IPS-NIHi7 (cell line): ENCODE results near the gene UPK3A.
"Not testable (repeated sequence)": the region's sequence is repeated elsewhere in the genome, so short reads cannot be mapped to it uniquely, and the experiment has no call there.

Experiments
- DNase-seq: peaks from one replicate; pipeline ENCODE4 v3.0.0; 2012; ENCODE audit warnings: mixed read lengths; ENCODE audit errors: extremely low spot score

The UPK3A gene

DNA sequence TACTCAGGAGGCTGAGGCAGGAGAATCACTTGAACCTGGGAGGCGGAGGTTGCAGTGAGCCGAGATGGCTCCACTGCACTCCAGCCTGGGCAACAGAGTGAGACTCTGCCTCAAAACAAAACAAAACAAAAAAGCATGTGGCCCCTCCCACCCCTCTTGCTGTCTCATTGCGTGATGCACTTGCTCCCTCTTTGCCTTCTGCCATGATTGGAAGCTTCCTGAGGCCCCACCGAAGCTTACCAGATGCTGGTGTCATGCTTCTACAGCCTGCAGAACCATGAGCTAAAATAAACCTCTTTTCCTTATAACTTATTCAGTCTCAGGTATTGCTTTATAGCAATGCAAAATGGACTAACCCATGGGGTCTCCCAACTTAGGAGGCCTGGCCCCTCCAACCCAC is 26.8 kb upstream of the UPK3A start:
- not testable (repeated sequence) for DNase-seq

GRCh38 chr22:45259754-45260394 is 24.9 kb upstream of the UPK3A start:
- DNase-seq = no peak

DNA sequence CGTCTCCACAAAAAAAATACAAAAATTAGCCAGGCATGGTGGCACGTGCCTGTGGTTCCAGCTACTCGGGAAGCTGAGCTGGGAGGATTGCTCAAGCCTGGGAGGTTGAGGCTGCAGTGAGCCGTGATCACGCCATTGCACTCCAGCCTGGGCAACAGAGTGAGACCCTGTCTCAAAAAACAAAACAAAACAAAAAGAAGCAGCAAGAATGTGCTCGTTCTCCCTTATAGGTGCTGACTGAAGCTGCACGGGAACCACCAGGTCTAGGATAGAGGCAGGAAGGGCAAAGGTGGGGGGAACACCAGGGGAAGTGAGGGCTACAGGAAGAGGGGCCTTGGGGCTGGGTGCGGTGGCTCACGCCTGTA is 24.4 kb upstream of the UPK3A start:
- DNase-seq = not testable (repeated sequence)

- no peak for DNase-seq
Measured at GRCh38 chr22:45261407-45262088, 23.2 kb upstream of the UPK3A start.

- no peak for DNase-seq
Measured at GRCh38 chr22:45262195-45262930, 22.4 kb upstream of the UPK3A start.

- DNase-seq = no peak
Measured at GRCh38 chr22:45262931-45263462, 21.8 kb upstream of the UPK3A start.

- DNase-seq = peak; percentile 90
Measured at GRCh38 chr22:45263463-45264269, 21.1 kb upstream of the UPK3A start.

GRCh38 chr22:45265535-45265934 is 19.2 kb upstream of the UPK3A start:
- no peak for DNase-seq

DNA sequence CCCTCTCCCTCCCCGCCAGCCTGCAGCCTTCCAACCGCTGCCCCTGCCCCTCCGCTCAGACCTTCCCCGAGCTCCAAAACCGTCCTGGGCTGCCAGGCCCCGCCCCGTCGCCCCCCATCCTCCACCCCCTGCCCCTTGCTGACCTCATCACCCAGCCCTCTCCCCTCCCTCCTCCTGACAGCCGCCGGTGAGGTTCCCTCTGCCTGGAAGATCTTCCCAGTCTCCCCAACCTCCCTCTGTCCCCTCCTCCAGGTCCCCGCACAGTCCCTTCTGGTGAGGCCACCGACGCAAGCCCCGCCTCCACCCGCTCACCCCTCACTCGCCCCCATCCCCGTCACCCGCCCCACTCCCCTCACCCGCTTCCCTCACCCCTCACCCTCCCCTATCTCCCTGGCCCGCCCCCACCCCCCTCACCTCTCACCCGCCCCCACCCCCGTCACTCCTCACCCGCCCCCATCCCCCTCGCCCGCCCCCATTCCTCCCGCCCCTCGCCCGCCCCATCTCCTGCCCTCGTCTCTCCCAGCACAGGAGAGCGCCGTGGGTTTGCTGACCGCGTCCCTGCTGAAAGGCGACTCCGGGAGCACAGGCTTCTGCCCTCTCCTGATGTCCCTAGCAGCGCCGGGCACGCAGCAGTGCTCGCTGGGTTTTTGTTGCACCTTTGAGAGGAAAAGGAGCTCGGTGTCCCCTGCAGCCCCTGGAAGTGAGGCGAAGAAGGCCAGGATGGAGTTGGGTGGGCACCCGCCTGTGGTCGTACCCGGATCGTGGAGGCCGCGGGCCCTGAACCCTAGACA is 16.4 kb upstream of the UPK3A start:
- peak; percentile 84 for DNase-seq

- peak; percentile 76 for DNase-seq
Measured at GRCh38 chr22:45268958-45269844, 15.5 kb upstream of the UPK3A start.

GRCh38 chr22:45270095-45271020 is 14.4 kb upstream of the UPK3A start:
- no peak for DNase-seq

DNA sequence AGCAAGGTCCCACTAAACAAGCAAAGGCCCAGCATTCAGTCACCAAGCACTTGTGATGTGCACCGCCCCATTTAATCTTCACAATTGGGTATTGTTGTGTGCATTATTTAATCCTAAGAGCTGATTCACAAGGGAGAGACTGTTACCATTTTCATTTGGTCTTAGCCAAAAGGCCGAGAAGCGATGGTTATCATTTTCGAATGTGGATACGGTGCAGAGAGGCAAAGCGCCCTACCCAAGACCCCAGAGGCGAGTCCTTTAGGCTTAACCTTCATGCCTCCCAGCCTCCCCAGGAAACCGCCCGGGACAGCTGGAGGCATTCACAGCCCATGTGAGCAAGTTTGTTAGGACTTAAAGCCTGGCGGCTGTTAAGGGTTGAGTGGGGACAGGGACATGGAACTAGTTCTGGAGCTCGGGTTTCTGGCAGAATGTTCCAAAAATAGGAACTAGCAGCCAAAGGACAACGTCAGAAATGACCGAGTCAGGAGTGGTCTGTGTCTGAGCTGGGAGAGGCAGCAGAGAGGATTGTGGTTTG is 13.0 kb upstream of the UPK3A start:
- DNase-seq = no peak

- no peak for DNase-seq
Measured at GRCh38 chr22:45272498-45272897, 12.3 kb upstream of the UPK3A start.

- no peak for DNase-seq
Measured at GRCh38 chr22:45273452-45274075, 11.2 kb upstream of the UPK3A start.

DNA sequence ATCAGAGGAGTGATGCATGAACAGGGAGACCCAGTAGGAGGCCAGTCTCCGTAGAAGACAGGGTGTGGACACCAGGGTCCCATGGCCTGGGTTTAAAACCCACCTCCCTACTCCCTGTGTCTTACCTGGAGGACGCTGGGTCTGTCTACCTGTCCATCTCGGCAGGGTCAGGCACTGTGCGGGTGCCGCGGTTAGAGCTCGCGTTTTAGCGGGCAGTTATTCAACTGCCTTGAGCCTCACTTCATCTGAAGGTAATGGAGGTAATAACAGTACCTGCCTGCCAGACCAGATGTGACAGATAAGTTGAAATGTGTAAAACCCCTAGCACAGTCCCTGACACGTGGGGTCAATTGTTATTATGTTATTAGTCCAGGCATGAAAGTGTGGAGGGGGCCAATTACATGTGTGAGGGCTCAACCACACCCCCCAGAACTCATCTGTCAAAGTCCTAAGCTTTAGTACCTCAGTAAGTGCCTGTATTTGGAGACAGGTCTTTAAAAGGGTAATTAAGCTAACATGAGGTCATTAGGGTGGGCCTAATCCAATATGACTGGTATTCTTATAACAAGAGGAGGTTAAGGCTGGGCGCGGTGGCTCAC is 8.1 kb upstream of the UPK3A start:
- no peak for DNase-seq

DNA sequence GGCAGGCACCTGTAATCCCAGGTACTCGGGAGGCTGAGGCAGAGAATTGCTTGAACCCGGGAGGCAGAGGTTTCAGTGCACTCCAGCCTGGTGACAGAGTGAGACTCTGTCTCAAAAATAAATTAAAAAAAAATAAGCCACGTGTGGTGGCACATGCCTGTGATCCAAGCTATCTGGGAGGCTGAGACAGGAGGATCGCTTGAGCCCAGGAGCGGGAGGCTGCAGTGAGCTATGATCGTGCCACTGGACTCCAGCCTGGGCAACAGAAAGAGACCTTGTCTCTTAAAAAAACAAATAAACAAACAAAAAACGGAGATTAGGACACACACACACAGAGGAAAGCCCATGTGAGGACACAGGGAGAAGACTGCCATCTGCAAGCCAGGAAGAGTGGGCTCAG is 7.0 kb upstream of the UPK3A start:
- DNase-seq = not testable (repeated sequence)

GRCh38 chr22:45278125-45278524 is 6.6 kb upstream of the UPK3A start:
- DNase-seq = no peak

DNA sequence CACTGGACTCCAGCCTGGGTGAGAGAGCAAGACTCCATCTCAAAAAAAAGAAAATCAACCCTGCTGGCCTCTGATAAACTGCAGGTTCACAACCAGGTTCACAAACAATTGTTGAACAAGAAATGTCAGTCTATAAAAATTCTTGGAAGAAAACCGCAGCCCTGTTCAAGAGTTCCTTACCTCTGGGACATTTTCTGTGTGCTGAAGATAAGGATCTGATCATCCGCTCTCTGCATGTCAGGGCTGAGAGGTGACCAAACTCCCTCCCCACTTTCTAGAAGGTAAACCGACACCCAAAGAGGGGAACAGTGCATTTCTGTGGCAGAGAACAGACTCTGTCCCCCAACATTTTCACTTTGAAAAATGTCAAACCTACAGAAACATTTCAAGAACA is 4.2 kb upstream of the UPK3A start:
- no peak for DNase-seq
